Psoas muscle (tissue), 8 donors: ENCODE results near the gene ADCY5. TPM values are rescaled to one million over a fixed set of nuclear protein-coding genes. Genes with fewer than 3 reads are reported as not detected.
A peak's percentile ranks its signal among the peaks of the same experiment; 100 is the strongest.

Experiments
- ATAC-seq, 4 donors: fragments of 200-7000 bp; cut with Tn5 transposase; one replicate each; pipeline ENCODE4 v1.9.1; 2020; ENCODE audit warnings: moderate library complexity in 3 of 4, mild to moderate bottlenecking in 2 of 4
- DNase-seq, 2 donors: peaks; one replicate each; pipeline ENCODE4 v3.0.0-alpha.2; 2020
- H3K27ac ChIP-seq: fragments of 200-600 bp; one replicate; pipeline ENCODE4 v1.8.0; 2022
- H3K27me3 ChIP-seq, 3 donors: fragments of 200-600 bp in 1 of 3; one replicate each; pipeline versions ENCODE4 v1.6.1 to v1.8.0; 2013 to 2022; ENCODE audit warnings: low read length in 2 of 3, mild to moderate bottlenecking in 2 of 3, moderate library complexity in 1 of 3; ENCODE audit not compliant: insufficient read depth in 3 of 3
- H3K36me3 ChIP-seq, 2 donors: fragments of 200-600 bp in 1 of 2; one replicate each; pipeline versions ENCODE4 v1.6.1 to v1.8.0; 2013 to 2022; ENCODE audit warnings: low read depth in 1 of 2, mild to moderate bottlenecking in 1 of 2, moderate library complexity in 1 of 2; ENCODE audit not compliant: insufficient read depth in 1 of 2
- H3K4me1 ChIP-seq: fragments of 200-600 bp; one replicate; pipeline ENCODE4 v1.8.0; 2022
- H3K4me3 ChIP-seq: fragments of 200-600 bp; one replicate; pipeline ENCODE4 v1.8.0; 2022; ENCODE audit warnings: mild to moderate bottlenecking
- H3K9me3 ChIP-seq: fragments of 200-600 bp; one replicate; pipeline ENCODE4 v1.8.0; 2022
- WGBS, 3 donors: extraction: QIAGEN DNeasy Blood & Tissue Kit; methylation state at CpG; one replicate each; pipeline versions ENCODE4 v1.1.6 to v1.1.7; 2013; 5-methylcytosine and 5-hydroxymethylcytosine counted together
- intact Hi-C, 2 donors: fragments of 100-400 bp; cut with DNase I; formaldehyde crosslinking; loops; one replicate each; pipeline versions ENCODE4 v1.11.0 to v1.14.2; 2022
- polyA plus RNA-seq, 3 donors: library from polyadenylated mRNA; stranded (reverse); fragments of 200-250 nt; gene quantifications; one replicate each; pipeline ENCODE4 v1.2.3, GENCODE V29; 2013
- total RNA-seq, 4 donors: library from RNA; stranded (reverse); fragmentation: NEBNext Ultra II Directional in 2 of 4; extraction: Animal tissue kit (Norgen Biotek cat#: 25700) in 2 of 4; gene quantifications; one replicate each; pipeline versions ENCODE4 v1.2.1 to v1.2.4, GENCODE V29; 2021 to 2023
- TF ChIP-seq, protein P1 (sequence below): fragments of 200-600 bp; IDR thresholded peaks from one replicate; pipeline ENCODE4 v1.8.0; 2022; ENCODE audit warnings: antibody characterized with exemption
- donor health status: healthy with polysubstance abuse.
- donor health status: DM: no; HTN: no; CAD: no; lungs with moderate emphysema.
- donor health status: Bipolar disorder and iron deficiency.
- donor health status: healthy.
- donor health status: DM: yes; HTN: yes; CAD: no.
- donor health status: DM: no; HTN: no; CAD: no.
- donor health status: DM: no; HTN: no; CAD: no.
- donor health status: DM: yes; HTN: yes; CAD: no.

Gene ADCY5
- total and polyA plus RNA-seq, 7 donors, result 1.0 to 4.4 (median 1.6) TPM

DNA sequence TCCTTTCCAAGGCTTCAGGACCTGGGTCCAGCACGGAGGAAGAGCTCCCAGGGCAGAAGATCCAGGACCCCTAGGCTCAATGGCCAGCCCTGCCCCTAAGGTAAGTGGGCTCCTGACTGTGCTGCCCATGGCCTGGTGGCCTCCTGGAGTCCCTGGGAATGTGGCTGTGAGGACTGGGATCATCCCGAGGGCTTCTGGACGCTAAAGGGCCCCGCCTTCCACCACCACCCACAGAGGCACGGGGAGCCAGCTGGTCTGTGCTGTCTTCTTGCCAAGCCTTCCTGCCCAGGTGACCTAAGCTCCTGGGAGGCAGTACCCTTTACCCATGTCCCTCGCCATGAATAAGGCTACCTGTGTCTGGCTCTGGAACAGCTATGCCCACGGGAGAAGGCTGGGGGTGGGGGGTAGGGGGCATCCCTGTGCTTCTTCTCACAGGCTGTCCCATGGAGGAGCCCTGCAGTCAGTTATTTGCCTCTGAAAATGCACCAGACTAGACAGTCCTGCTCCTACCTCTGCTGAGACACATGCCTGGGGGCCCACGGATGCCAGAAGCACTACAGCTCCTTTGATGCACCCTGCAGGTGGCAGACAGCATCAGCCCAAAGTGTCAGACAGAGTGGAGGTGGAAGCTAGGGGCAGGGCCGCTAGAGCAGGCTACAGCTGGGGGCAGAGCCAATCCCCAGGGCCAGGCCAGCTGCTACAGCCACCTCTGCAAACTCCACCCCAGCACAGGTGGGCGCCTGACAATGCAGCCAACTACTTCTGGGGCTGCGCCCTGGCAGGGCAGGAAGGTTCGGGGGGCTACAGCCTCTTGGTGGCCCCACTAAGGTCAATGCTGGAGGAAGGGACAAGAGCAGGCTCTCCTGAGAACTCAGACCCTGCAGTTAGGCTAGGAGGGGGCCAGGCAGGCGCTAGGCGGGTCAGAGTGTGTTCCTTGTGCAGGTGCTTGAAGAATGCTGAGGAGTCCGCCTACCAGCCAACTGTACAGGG lies 156.3 kb downstream of the ADCY5 start:
- H3K4me1 ChIP-seq, result no peaks in the 10 kb centered on the region
- no peaks in the 10 kb centered on the region for H3K36me3 ChIP-seq
- no peaks in the 10 kb centered on the region for H3K27me3 ChIP-seq
- no peak overlapping the region for H3K4me3 ChIP-seq
- 61 to 65% (median 65%) methylated on average over 15 of the region's 15 CpGs for WGBS, 3 donors
- H3K9me3 ChIP-seq, result no peaks in the 10 kb centered on the region
- DNase-seq, result peak in 1 of 2 donors; percentile 44
- TF ChIP-seq, protein P1, sequence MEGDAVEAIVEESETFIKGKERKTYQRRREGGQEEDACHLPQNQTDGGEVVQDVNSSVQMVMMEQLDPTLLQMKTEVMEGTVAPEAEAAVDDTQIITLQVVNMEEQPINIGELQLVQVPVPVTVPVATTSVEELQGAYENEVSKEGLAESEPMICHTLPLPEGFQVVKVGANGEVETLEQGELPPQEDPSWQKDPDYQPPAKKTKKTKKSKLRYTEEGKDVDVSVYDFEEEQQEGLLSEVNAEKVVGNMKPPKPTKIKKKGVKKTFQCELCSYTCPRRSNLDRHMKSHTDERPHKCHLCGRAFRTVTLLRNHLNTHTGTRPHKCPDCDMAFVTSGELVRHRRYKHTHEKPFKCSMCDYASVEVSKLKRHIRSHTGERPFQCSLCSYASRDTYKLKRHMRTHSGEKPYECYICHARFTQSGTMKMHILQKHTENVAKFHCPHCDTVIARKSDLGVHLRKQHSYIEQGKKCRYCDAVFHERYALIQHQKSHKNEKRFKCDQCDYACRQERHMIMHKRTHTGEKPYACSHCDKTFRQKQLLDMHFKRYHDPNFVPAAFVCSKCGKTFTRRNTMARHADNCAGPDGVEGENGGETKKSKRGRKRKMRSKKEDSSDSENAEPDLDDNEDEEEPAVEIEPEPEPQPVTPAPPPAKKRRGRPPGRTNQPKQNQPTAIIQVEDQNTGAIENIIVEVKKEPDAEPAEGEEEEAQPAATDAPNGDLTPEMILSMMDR, result no peak
- intact Hi-C loops, result no loop called here
- no peak overlapping the region for H3K27ac ChIP-seq
- ATAC-seq, result no peak

DNA sequence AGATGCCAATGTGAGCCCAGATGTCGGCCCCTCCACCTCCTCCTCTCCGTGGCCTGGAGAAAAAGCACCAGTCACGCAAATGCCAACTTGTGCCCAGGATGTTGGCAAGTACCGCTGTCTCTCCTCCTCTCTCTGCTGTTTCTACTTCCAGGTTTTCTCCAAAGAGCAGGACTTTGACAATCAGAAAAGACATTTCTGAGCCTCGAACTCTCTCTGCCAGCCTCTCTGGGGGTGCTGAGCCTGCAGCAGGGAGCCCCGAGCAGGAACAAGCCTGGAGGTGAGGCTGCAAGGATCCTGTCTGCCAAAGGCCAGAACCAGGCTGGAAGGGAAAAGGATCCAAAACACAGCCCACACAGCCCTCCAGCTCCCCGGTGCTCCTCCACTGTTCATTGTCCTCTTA lies 157.5 kb downstream of the ADCY5 start:
- H3K36me3 ChIP-seq, result no peaks in the 10 kb centered on the region
- H3K27ac ChIP-seq, result no peak overlapping the region
- no peaks in the 10 kb centered on the region for H3K27me3 ChIP-seq
- intact Hi-C loops, result no loop called here
- 57 to 79% (median 74%) methylated on average over 7 of the region's 7 CpGs for WGBS, 3 donors
- no peak for ATAC-seq
- no peaks in the 10 kb centered on the region for H3K4me1 ChIP-seq
- no peaks in the 10 kb centered on the region for H3K9me3 ChIP-seq
- no peak for DNase-seq
- H3K4me3 ChIP-seq, result no peak overlapping the region
- TF ChIP-seq, protein P1, result no peak

DNA sequence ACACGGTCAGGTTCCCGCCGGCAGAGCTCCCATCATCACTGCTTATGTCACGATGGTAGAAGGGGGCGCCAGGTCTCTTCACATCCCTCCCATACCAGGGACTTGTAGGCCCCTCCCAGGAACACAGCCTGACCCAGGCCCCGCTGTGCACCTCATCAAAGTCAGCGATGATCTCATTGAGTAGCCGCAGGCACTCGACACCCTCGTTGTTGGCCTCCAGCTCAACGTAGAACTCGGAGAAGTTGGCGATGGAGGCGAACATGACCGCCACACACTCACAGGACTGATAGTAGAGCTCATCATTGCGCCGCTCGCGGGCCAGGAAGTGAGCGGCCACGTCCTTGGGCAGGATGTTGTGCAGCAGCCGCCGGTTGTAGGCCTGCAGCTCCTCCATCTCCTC lies 157.9 kb downstream of the ADCY5 start:
- Histone ChIP-seq H3K27me3 (no peaks in the 10 kb centered on the region), H3K27ac (no peak overlapping the region), H3K36me3 (no peaks in the 10 kb centered on the region), H3K4me3 (no peak overlapping the region), H3K4me1 (no peaks in the 10 kb centered on the region), H3K9me3 (no peaks in the 10 kb centered on the region)
- WGBS, 3 donors, result 91 to 92% (median 92%) methylated on average over 23 of the region's 23 CpGs
- no peak for ATAC-seq
- TF ChIP-seq, protein P1, result no peak
- peak in 1 of 2 donors; percentile 31 for DNase-seq
- intact Hi-C loops, result no loop called here

DNA sequence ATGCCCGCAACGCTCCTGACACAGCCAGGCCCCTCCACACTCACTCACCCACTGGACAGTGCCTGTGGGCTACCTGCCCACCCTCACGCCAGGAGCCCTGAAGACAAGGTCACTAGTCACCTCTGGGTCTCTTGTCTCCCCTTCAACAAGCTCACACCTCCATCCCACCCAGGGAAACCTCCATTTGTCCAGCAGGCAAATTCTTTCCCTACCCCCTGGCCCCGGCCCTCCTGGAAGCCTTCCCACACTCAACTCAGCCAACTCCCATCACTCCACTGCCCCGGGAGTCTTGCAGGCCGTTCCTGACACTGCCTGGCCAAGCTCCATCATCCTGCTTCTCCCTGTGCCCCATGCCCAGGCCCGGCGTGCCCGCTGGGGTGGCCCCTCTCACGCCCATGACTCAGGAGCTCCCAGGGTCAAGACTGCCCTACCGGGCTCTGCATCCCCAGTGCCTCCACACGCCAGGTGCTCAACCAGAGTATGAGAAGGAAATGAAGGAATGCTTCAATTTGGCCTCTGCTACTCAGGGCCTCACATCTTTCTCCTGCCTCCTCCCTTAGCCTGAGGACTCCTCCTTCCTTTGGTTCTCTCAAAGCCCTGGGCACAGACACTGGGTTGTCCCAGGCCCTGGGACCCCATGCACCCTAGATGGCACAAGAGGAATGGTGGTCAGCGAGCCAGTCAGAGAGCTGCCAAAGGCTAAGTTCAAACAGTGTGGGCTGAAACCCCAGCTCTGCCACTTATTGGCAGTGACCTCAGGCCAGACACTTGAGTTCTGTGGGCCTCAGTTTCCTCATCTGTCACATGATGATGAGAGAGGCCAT lies 158.6 kb downstream of the ADCY5 start:
- peak in 1 of 2 donors; percentile 35 for DNase-seq
- Histone ChIP-seq H3K27me3 (no peaks in the 10 kb centered on the region), H3K4me1 (no peaks in the 10 kb centered on the region), H3K27ac (no peak overlapping the region), H3K4me3 (no peak overlapping the region), H3K36me3 (no peaks in the 10 kb centered on the region), H3K9me3 (no peaks in the 10 kb centered on the region)
- TF ChIP-seq, protein P1, result no peak
- WGBS, 3 donors, result 78 to 81% (median 79%) methylated on average over 13 of the region's 13 CpGs
- ATAC-seq, result no peak
- intact Hi-C loops, result no loop called here
